Hypothalamus (tissue), 51 donors: ENCODE data around the gene POMT2.
"Not testable (repeated sequence)": the region's sequence is repeated elsewhere in the genome, so short reads cannot be mapped to it uniquely, and the experiment has no call there.

Source experiments
- DNase-seq, 51 donors: peaks; one replicate each; lab custom pipeline; 2025; lab: John Stamatoyannopoulos, UW

Gene POMT2

GRCh38 chr14:77325746-77326094, 5.0 kb upstream of the POMT2 start:
- no peak for DNase-seq

GRCh38 chr14:77324816-77325745, 4.4 kb upstream of the POMT2 start:
- DNase-seq = no peak

GRCh38 chr14:77324289-77324688, 3.6 kb upstream of the POMT2 start:
- no peak for DNase-seq

GRCh38 chr14:77323571-77323970, 2.9 kb upstream of the POMT2 start:
- DNase-seq = no peak

GRCh38 chr14:77322951-77323350, 2.3 kb upstream of the POMT2 start:
- DNase-seq = no peak

GRCh38 chr14:77322250-77322902, 1.7 kb upstream of the POMT2 start:
- DNase-seq = no peak

GRCh38 chr14:77319422-77319821, 1.3 kb downstream of the POMT2 start:
- DNase-seq = peak in 3 of 51 donors; percentile 14 to 34 (median 16)

- DNase-seq = not testable (repeated sequence)
Observed at GRCh38 chr14:77318756-77319155, 1.9 kb downstream of the POMT2 start.

GRCh38 chr14:77318006-77318553, 2.6 kb downstream of the POMT2 start:
- DNase-seq = peak in 17 of 51 donors; percentile 18 to 64 (median 33)

- DNase-seq = no peak
Observed at GRCh38 chr14:77316872-77317301, 3.8 kb downstream of the POMT2 start.

- DNase-seq = no peak
Observed at GRCh38 chr14:77316195-77316505, 4.5 kb downstream of the POMT2 start.

- peak in 5 of 51 donors; percentile 8 to 75 (median 25) for DNase-seq
Observed at GRCh38 chr14:77314539-77315457, 5.9 kb downstream of the POMT2 start.

- peak in 20 of 51 donors; percentile 10 to 65 (median 30) for DNase-seq
Observed at GRCh38 chr14:77314043-77314442, 6.6 kb downstream of the POMT2 start.

- DNase-seq = no peak
Observed at GRCh38 chr14:77313371-77313770, 7.3 kb downstream of the POMT2 start.

GRCh38 chr14:77311217-77311616, 9.5 kb downstream of the POMT2 start:
- DNase-seq = no peak

GRCh38 chr14:77310026-77310425, 10.7 kb downstream of the POMT2 start:
- no peak for DNase-seq

GRCh38 chr14:77309131-77309530, 11.6 kb downstream of the POMT2 start:
- peak in 1 of 51 donors; percentile 8 for DNase-seq

- DNase-seq = peak in 39 of 51 donors; percentile 14 to 89 (median 56)
Observed at GRCh38 chr14:77306851-77307496, 13.7 kb downstream of the POMT2 start.

GRCh38 chr14:77306416-77306815, 14.3 kb downstream of the POMT2 start:
- DNase-seq = peak in 30 of 51 donors; percentile 25 to 89 (median 50)

GRCh38 chr14:77305696-77306095, 15.0 kb downstream of the POMT2 start:
- DNase-seq = peak in 30 of 51 donors; percentile 19 to 77 (median 50)
